H9 (cell line): ENCODE results near the gene RBM4B. TPM values are rescaled to one million over a fixed set of nuclear protein-coding genes. Genes with fewer than 3 reads are reported as not detected.

Experiments
- DNase-seq: peaks from one replicate; pipeline ENCODE4 v3.0.0-alpha.2; 2017
- H2AFZ ChIP-seq: one replicate; pipeline ENCODE4 v1.6.1; 2013; ENCODE audit warnings: mild to moderate bottlenecking, low read length, control low read depth, moderate library complexity
- H2AK5ac ChIP-seq: 2 replicates; pipeline ENCODE4 v1.6.1; 2013; ENCODE audit warnings: low read length, control low read depth, mixed read lengths; ENCODE audit not compliant: insufficient read length
- H2BK120ac ChIP-seq: one replicate; pipeline ENCODE4 v1.6.1; 2013; ENCODE audit warnings: low read depth, mild to moderate bottlenecking, low read length, control low read depth, inconsistent platforms; ENCODE audit not compliant: poor library complexity, severe bottlenecking
- H2BK12ac ChIP-seq: 2 replicates; pipeline ENCODE4 v1.6.1; 2013; ENCODE audit warnings: low read length, control low read depth, mixed read lengths, low read depth; ENCODE audit not compliant: insufficient read length
- H2BK15ac ChIP-seq: 2 replicates; pipeline ENCODE4 v1.6.1; 2013; ENCODE audit warnings: low read depth, low read length, control low read depth
- H2BK20ac ChIP-seq: one replicate; pipeline ENCODE4 v1.6.1; 2013; ENCODE audit warnings: low read depth, mild to moderate bottlenecking, low read length, control low read depth, inconsistent platforms; ENCODE audit not compliant: poor library complexity, severe bottlenecking
- H2BK5ac ChIP-seq: 2 replicates; pipeline ENCODE4 v1.6.1; 2013; ENCODE audit warnings: low read length, control low read depth, mixed read lengths; ENCODE audit not compliant: insufficient read length
- H3K14ac ChIP-seq: 2 replicates; pipeline ENCODE4 v1.6.1; 2013; ENCODE audit warnings: low read length, control low read depth; ENCODE audit not compliant: insufficient read depth
- H3K18ac ChIP-seq: 2 replicates; pipeline ENCODE4 v1.6.1; 2013; ENCODE audit warnings: low read depth, mild to moderate bottlenecking, mixed read lengths, low read length, control low read depth; ENCODE audit not compliant: insufficient read length
- H3K23ac ChIP-seq: 2 replicates; pipeline ENCODE4 v1.6.1; 2013; ENCODE audit warnings: low read length, control low read depth, mixed read lengths, low read depth; ENCODE audit not compliant: insufficient read length
- H3K23me2 ChIP-seq: 2 replicates; pipeline ENCODE4 v1.6.1; 2013; ENCODE audit warnings: low read depth, mild to moderate bottlenecking, mixed read lengths, low read length, control low read depth; ENCODE audit not compliant: insufficient read length, poor library complexity, severe bottlenecking
- H3K27ac ChIP-seq: 2 replicates; pipeline ENCODE4 v1.5.1; 2013; ENCODE audit warnings: low read length, control low read depth, mixed read lengths, low read depth; ENCODE audit not compliant: insufficient read length
- H3K27me3 ChIP-seq: 2 replicates; pipeline ENCODE4 v1.6.1; 2013; ENCODE audit warnings: low read length, control low read depth, inconsistent platforms; ENCODE audit not compliant: insufficient read depth
- H3K4ac ChIP-seq: 2 replicates; pipeline ENCODE4 v1.6.1; 2013; ENCODE audit warnings: low read depth, mild to moderate bottlenecking, control low read depth, inconsistent platforms, low read length, moderate library complexity
- H3K4me1 ChIP-seq: 2 replicates; pipeline ENCODE4 v1.6.1; 2013; ENCODE audit warnings: low read length, control low read depth, inconsistent platforms; ENCODE audit not compliant: insufficient read depth
- H3K4me2 ChIP-seq: 2 replicates; pipeline ENCODE4 v1.6.1; 2013; ENCODE audit warnings: low read length, control low read depth, mixed read lengths; ENCODE audit not compliant: insufficient read length, insufficient read depth
- H3K56ac ChIP-seq: 2 replicates; pipeline ENCODE4 v1.6.1; 2013; ENCODE audit warnings: low read depth, mild to moderate bottlenecking, mixed read lengths, low read length, control low read depth; ENCODE audit not compliant: insufficient read length
- H3K79me1 ChIP-seq: 2 replicates; pipeline ENCODE4 v1.6.1; 2013; ENCODE audit warnings: low read depth, mild to moderate bottlenecking, moderate library complexity, low read length, control low read depth, inconsistent platforms; ENCODE audit not compliant: insufficient read depth, poor library complexity, severe bottlenecking
- H3K79me2 ChIP-seq: 2 replicates; pipeline ENCODE4 v1.6.1; 2013; ENCODE audit warnings: low read length, control low read depth, inconsistent platforms; ENCODE audit not compliant: insufficient read depth
- H3K9ac ChIP-seq: 2 replicates; pipeline ENCODE4 v1.6.1; 2013; ENCODE audit warnings: low read length, control low read depth, mixed read lengths; ENCODE audit not compliant: insufficient read length; ENCODE audit errors: extremely low read depth
- H3K9me3 ChIP-seq: one replicate; pipeline ENCODE4 v1.6.1; 2013; ENCODE audit warnings: low read depth, low read length, inconsistent platforms; ENCODE audit not compliant: control insufficient read depth
- H3T11ph ChIP-seq: one replicate; pipeline ENCODE4 v1.6.1; 2013; ENCODE audit warnings: mild to moderate bottlenecking, low read length, control low read depth, inconsistent platforms
- H4K20me1 ChIP-seq: one replicate; pipeline ENCODE4 v1.6.1; 2013; ENCODE audit not compliant: control insufficient read depth, insufficient read length, insufficient read depth
- H4K5ac ChIP-seq: 2 replicates; pipeline ENCODE4 v1.6.1; 2013; ENCODE audit warnings: low read depth, mild to moderate bottlenecking, mixed read lengths, low read length, control low read depth; ENCODE audit not compliant: insufficient read length
- H4K8ac ChIP-seq: replicated peaks from 2 replicates; pipeline ENCODE4 v1.6.1; 2013; ENCODE audit warnings: low read length, control low read depth, mixed read lengths, low read depth; ENCODE audit not compliant: insufficient read length
- H4K91ac ChIP-seq: 2 replicates; pipeline ENCODE4 v1.6.1; 2013; ENCODE audit warnings: low read depth, mild to moderate bottlenecking, moderate library complexity, mixed read lengths, low read length, control low read depth; ENCODE audit not compliant: insufficient read length
- H3K27ac Mint-ChIP-seq, 3 experiments: 2 replicates in 2 of 3; 3 replicates in 1 of 3; pipeline ENCODE4 v1.8.0; 2020 to 2021; ENCODE audit warnings: mixed read lengths in 3 of 3, mild to moderate bottlenecking in 1 of 3, moderate library complexity in 1 of 3
- H3K27me3 Mint-ChIP-seq: 2 replicates; pipeline ENCODE4 v1.8.0; 2021; ENCODE audit warnings: low read depth, mild to moderate bottlenecking, moderate library complexity, mixed read lengths
- H3K36me3 Mint-ChIP-seq, 3 experiments: 2 replicates in 2 of 3; 3 replicates in 1 of 3; pipeline ENCODE4 v1.8.0; 2020 to 2021; ENCODE audit warnings: low read depth in 3 of 3, mixed read lengths in 3 of 3; ENCODE audit not compliant: insufficient read depth in 1 of 3
- H3K4me1 Mint-ChIP-seq, 2 experiments: 2 replicates each; pipeline ENCODE4 v1.8.0; 2020; ENCODE audit warnings: mixed read lengths in 2 of 2
- H3K4me3 Mint-ChIP-seq, 2 experiments: 2 replicates in 1 of 2; 3 replicates in 1 of 2; pipeline ENCODE4 v1.8.0; 2020 to 2021; ENCODE audit warnings: mild to moderate bottlenecking in 2 of 2, mixed read lengths in 2 of 2, moderate library complexity in 1 of 2
- H3K9me3 Mint-ChIP-seq, 2 experiments: 2 replicates in 1 of 2; 3 replicates in 1 of 2; pipeline ENCODE4 v1.8.0; 2020; ENCODE audit warnings: mild to moderate bottlenecking in 2 of 2, mixed read lengths in 2 of 2, moderate library complexity in 1 of 2
- CTCF ChIP-seq: fragments of 200-600 bp; sonication (generic); conservative IDR thresholded peaks from 3 replicates; pipeline ENCODE4 v1.8.0; 2021; ENCODE audit warnings: antibody characterized with exemption, mild to moderate bottlenecking
- WGBS: extraction: QIAGEN DNeasy Blood & Tissue Kit; methylation state at CpG from one replicate; pipeline ENCODE4 v1.1.7; 2013; ENCODE audit warnings: missing lambda C conversion rate, low lambda C conversion rate, mixed read lengths; ENCODE audit not compliant: insufficient read length; ENCODE audit errors: extremely low coverage; 5-methylcytosine and 5-hydroxymethylcytosine counted together
- total RNA-seq: library from RNA; stranded (reverse); gene quantifications from 2 replicates; pipeline ENCODE4 v1.2.1, GENCODE V29; 2021

Gene RBM4B
- total RNA-seq, 1 experiment from 2014 or later: 34.0 TPM

- no peak overlapping the region for H4K5ac ChIP-seq
- no peaks in the 10 kb centered on the region for H3K79me2 ChIP-seq
- no peak overlapping the region for H2BK20ac ChIP-seq
- H3K14ac ChIP-seq: no peak overlapping the region
- H2AFZ ChIP-seq: no peak overlapping the region
- peaks cover 9 to 63% (median 59%) of the 10 kb centered on the region in 3 experiments for H3K36me3 Mint-ChIP-seq
- H3K56ac ChIP-seq: no peak overlapping the region
- H4K20me1 ChIP-seq: no peaks in the 10 kb centered on the region
- H3K23ac ChIP-seq: no peak overlapping the region
- H3K9me3 Mint-ChIP-seq: no peaks in the 10 kb centered on the region; a peak in 1 of 5 replicates
- H3K4me2 ChIP-seq: no peak overlapping the region
- no peak overlapping the region for H2BK12ac ChIP-seq
- peak overlapping the region in 2 of 3 experiments; percentile 34 to 55; a peak in 2 of 7 replicates for H3K27ac Mint-ChIP-seq
- no peaks in the 10 kb centered on the region for H3K79me1 ChIP-seq
- no peak overlapping the region for H2BK120ac ChIP-seq
- DNase-seq: no peak
- TF ChIP-seq CTCF: no peak
- no peak overlapping the region for H4K8ac ChIP-seq
- H3K4me1 Mint-ChIP-seq: peaks cover 73 to 84% of the 10 kb centered on the region in 2 experiments
- H3K18ac ChIP-seq: no peak overlapping the region
- no peak overlapping the region for H2AK5ac ChIP-seq
- H3K23me2 ChIP-seq: peaks cover 3% of the 10 kb centered on the region
- no CpG with 5 or more reads among the region's 9 CpGs for WGBS
- no peak overlapping the region for H3K9ac ChIP-seq
- no peak overlapping the region; a peak in 1 of 5 replicates for H3K4me3 Mint-ChIP-seq
- H4K91ac ChIP-seq: no peak overlapping the region
- no peak overlapping the region for H2BK5ac ChIP-seq
- peaks cover 6% of the 10 kb centered on the region for H3K27me3 Mint-ChIP-seq
- H2BK15ac ChIP-seq: no peak overlapping the region
- H3K27ac ChIP-seq: no peak overlapping the region
- no peak overlapping the region for H3K4ac ChIP-seq
- no peaks in the 10 kb centered on the region for H3K9me3 ChIP-seq
- no peak overlapping the region for H3T11ph ChIP-seq
- H3K4me1 ChIP-seq: peaks cover 7% of the 10 kb centered on the region; the same call in 1 of the 2 replicates
- peaks cover 1% of the 10 kb centered on the region; the same call in 1 of the 2 replicates for H3K27me3 ChIP-seq
These were observed 44.3 kb upstream of the RBM4B start for GRCh38 chr11:66721939-66722338.
